Spleen (tissue), 11 donors: ENCODE results near the gene GYPB. TPM values are rescaled to one million over a fixed set of nuclear protein-coding genes. Genes with fewer than 3 reads are reported as not detected.
"Not testable (repeated sequence)": the region's sequence is repeated elsewhere in the genome, so short reads cannot be mapped to it uniquely, and the experiment has no call there.

Experiments
- DNase-seq: peaks from one replicate; pipeline ENCODE4 v3.0.0-alpha.2; 2020
- H3K27ac ChIP-seq, 8 donors: fragments of 200-600 bp; sonication (generic) in 7 of 8; 1 replicate in 4 of 8; 2 replicates in 4 of 8; pipeline versions ENCODE4 v1.5.0 to v1.8.0; 2016 to 2021; ENCODE audit warnings: inconsistent platforms in 4 of 8, mild to moderate bottlenecking in 4 of 8, moderate library complexity in 1 of 8
- H3K27me3 ChIP-seq, 7 donors: fragments of 200-600 bp; sonication (generic) in 6 of 7; replicated peaks in 1 of 7; 1 replicate in 4 of 7; 2 replicates in 3 of 7; pipeline versions ENCODE4 v1.5.0 to v1.8.0; 2016 to 2021; ENCODE audit warnings: inconsistent platforms in 3 of 7, mild to moderate bottlenecking in 1 of 7
- H3K36me3 ChIP-seq, 6 donors: fragments of 200-600 bp; sonication (generic) in 5 of 6; 1 replicate in 4 of 6; 2 replicates in 2 of 6; pipeline versions ENCODE4 v1.5.0 to v1.8.0; 2016 to 2021; ENCODE audit warnings: inconsistent platforms in 2 of 6
- H3K4me1 ChIP-seq, 6 donors: fragments of 200-600 bp; sonication (generic) in 5 of 6; 1 replicate in 3 of 6; 2 replicates in 3 of 6; pipeline versions ENCODE4 v1.5.0 to v1.8.0; 2016 to 2021; ENCODE audit warnings: inconsistent platforms in 3 of 6
- H3K4me3 ChIP-seq, 8 donors: fragments of 200-600 bp; sonication (generic) in 7 of 8; 1 replicate in 4 of 8; 2 replicates in 4 of 8; pipeline versions ENCODE4 v1.5.0 to v1.8.0; 2016 to 2021; ENCODE audit warnings: inconsistent platforms in 4 of 8, mild to moderate bottlenecking in 4 of 8, moderate library complexity in 2 of 8
- H3K9me3 ChIP-seq, 8 donors: fragments of 200-600 bp; sonication (generic) in 7 of 8; 1 replicate in 4 of 8; 2 replicates in 4 of 8; pipeline versions ENCODE4 v1.5.0 to v1.8.0; 2016 to 2021; ENCODE audit warnings: inconsistent platforms in 4 of 8
- WGBS, 5 donors: extraction: QIAGEN DNeasy Blood & Tissue Kit in 3 of 5; methylation state at CpG; one replicate each; pipeline versions ENCODE4 v1.1.5 to v1.1.7; 2013 to 2018; 5-methylcytosine and 5-hydroxymethylcytosine counted together
- intact Hi-C: fragments of 100-400 bp; cut with DNase I; formaldehyde crosslinking; loops from one replicate; pipeline ENCODE4 v1.15.0; 2023; ENCODE audit warnings: low total_unique reads
- polyA plus RNA-seq, 3 donors: library from polyadenylated mRNA; stranded (reverse); fragments of 200-250 nt; gene quantifications; one replicate each; pipeline ENCODE4 v1.2.1, GENCODE V29; 2013
- total RNA-seq, 7 donors: library from RNA; depleted of rRNA in 3 of 7; stranded (reverse); fragments of >200 nt in 3 of 7; fragmentation: NEBNext Ultra II Directional in 4 of 7; extraction: Animal tissue kit (Norgen Biotek cat#: 25700) in 4 of 7; gene quantifications; one replicate each; pipeline versions ENCODE4 v1.1.0 to v1.2.1, GENCODE V29; 2016 to 2021
- TF ChIP-seq, protein P1 (sequence below), 11 experiments: fragments of 200-600 bp in 7 of 11; fragments of 450-650 bp in 4 of 11; sonication (generic) in 4 of 11; IDR thresholded peaks in 8 of 11; conservative IDR thresholded peaks in 3 of 11; 1 replicate in 7 of 11; 2 replicates in 4 of 11; pipeline versions ENCODE4 v1.4.0 to v1.8.0; 2016 to 2021; ENCODE audit warnings: antibody characterized with exemption in 11 of 11, inconsistent platforms in 4 of 11, mild to moderate bottlenecking in 1 of 11
- donor health status: healthy with polysubstance abuse.
- donor health status: DM: no; HTN: no; CAD: no; lungs with moderate emphysema.
- donor health status: DM: no; HTN: no; CAD: no.
- donor health status: Bipolar disorder and iron deficiency.
- donor health status: healthy.
- donor health status: DM: no; HTN: no; CAD: no.
- donor health status: DM: yes; HTN: yes; CAD: no.

GYPB gene
- total and polyA plus RNA-seq, 10 donors: 0.99 to 40.0 (median 19.1) TPM; not detected in 4

DNA sequence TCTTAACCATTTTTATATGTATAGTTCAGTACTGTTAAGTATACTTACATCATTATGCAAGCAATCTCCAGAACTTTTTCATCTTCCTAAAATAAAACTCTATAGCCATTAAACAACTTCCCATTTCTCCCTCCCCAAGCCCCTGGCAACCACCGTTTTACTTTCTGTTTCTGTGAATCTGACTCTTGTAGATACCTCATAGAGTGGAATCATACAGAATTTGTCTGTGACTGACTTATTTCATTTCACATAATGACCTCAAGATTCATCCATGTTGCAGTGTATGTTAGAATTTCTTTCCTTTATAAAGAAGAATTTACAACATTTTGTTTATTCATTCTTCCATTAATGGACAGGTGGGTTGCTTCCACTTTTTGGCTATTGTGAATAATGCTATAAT is 13.4 kb upstream of the GYPB start:
- 4 to 31% (median 22%) methylated on average over 1 of the region's 1 CpG for WGBS, 5 donors
- H3K4me3 ChIP-seq, intact Hi-C loops, H3K9me3 ChIP-seq, H3K27me3 ChIP-seq, H3K27ac ChIP-seq, DNase-seq, H3K4me1 ChIP-seq, H3K36me3 ChIP-seq: not testable (repeated sequence)

DNA sequence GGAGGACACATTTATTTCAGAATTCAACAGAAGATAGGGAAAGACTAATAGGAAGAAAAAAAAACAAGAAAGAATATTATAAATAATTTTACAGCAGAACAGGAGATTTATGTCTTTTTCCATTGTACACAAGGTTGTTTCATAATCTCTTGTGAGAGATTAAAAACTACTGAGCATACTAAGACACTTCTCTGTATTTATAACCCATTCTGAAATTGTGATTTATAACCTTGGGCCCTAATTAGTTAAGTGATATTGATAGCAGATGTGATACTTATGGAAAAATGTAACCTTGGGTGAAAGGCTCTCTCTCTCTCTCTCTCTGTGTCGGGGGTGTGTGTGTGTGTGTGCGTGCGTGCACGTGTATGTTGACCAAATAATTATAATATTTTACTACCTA is 12.7 kb upstream of the GYPB start:
- DNase-seq, intact Hi-C loops, H3K27ac ChIP-seq, H3K27me3 ChIP-seq, H3K36me3 ChIP-seq, H3K4me3 ChIP-seq, H3K4me1 ChIP-seq, H3K9me3 ChIP-seq: not testable (repeated sequence)
- 69 to 85% (median 80%) methylated on average over 4 of the region's 4 CpGs for WGBS, 5 donors

DNA sequence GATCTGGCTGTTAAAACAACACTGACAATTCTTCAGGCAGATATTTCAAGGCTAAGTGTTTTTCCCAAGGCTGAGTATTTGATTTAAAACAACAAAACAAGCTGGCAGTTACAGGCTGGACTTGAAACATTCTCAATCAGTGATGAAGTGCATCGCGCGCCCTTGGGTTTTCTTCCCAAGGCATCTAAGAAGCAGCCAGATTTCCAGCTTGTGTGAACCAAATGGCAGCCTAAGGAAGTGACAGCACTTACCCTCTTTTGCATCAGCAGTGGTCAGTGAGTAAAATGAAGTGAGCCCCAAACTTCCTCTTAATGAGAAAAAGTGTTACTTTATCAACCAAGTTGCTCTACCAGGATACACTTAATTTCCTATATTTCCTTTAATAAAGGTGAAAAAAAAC is 12.2 kb upstream of the GYPB start:
- H3K9me3 ChIP-seq, DNase-seq, H3K27me3 ChIP-seq, H3K36me3 ChIP-seq, H3K4me3 ChIP-seq, intact Hi-C loops, H3K27ac ChIP-seq, H3K4me1 ChIP-seq: not testable (repeated sequence)
- 82 to 91% (median 90%) methylated on average over 3 of the region's 3 CpGs for WGBS, 5 donors

DNA sequence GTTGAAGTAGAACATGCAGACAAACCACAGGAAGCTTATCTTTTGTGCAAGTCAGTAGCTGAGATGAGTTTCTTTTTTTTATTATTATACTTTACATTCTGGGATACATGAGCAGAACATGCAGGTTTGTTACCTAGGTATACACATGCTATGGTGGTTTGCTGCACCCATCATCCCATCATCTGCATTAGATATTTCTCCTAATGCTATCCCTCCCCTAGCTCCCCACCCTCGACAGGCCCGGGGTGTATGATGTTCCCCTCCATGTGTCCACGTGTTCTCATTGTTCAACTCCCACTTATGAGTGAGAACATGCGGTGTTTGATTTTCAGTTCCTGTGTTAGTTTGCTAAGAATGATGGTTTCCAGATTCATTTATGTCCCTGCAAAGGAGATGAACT is 11.5 kb upstream of the GYPB start:
- H3K4me3 ChIP-seq, H3K27me3 ChIP-seq, H3K27ac ChIP-seq, H3K9me3 ChIP-seq, H3K36me3 ChIP-seq, intact Hi-C loops, H3K4me1 ChIP-seq, DNase-seq: not testable (repeated sequence)
- 13 to 36% (median 34%) methylated on average over 4 of the region's 4 CpGs for WGBS, 5 donors

DNA sequence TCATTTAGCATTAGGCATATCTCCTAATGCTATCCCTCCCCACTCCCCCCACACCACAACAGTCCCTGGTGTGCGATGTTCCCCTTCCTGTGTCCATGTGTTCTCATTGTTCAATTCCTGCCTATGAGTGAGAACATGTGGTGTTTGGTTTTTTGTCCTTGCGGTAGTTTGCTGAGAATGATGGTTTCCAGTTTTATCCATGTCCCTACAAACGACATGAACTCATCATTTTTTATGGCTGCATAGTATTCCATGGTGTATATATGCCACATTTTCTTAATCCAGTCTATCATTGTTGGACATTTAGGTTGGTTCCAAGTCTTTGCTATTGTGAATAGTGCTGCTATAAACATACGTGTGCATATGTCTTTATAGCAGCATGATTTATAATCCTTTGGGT is 7.5 kb upstream of the GYPB start:
- H3K36me3 ChIP-seq, H3K27me3 ChIP-seq, H3K27ac ChIP-seq, H3K9me3 ChIP-seq, H3K4me3 ChIP-seq, intact Hi-C loops, H3K4me1 ChIP-seq, DNase-seq: not testable (repeated sequence)
- 86 to 91% (median 88%) methylated on average over 4 of the region's 4 CpGs for WGBS, 5 donors

DNA sequence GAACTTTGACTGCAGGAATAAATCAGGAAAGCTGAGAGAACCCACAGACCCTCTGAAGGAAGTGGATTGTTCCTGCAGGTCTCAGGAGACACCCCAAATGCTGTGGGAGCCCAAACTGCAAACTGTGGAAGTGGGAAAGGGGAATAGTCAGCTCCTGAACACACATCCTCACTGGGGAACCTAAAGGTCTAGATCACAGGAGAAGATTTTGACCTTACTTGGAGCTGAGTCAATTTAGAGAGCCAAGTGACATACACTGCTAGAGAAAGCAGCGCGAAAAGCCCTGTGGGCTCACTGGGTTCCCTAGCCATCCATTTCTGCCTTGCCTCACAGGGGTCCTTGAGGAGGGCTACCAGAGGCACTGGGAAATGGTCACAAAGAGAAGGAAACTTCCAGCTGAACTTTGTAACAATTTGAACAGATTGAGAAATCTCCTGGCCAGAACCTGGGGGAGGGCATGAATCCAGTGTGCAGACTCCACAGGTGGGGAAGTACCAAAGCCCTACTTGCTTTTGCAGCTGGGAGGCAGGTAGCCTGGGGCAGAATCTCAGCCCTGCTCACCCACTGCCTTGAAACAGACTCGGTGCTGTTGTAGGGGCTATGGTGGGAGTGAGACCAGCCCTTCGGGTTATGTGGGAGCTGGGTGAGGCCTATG is 5.3 kb upstream of the GYPB start:
- WGBS, 5 donors: 66 to 96% (median 72%) methylated on average over 3 to 4 of the region's 4 CpGs
- H3K4me1 ChIP-seq, DNase-seq, H3K27ac ChIP-seq, H3K36me3 ChIP-seq, H3K9me3 ChIP-seq, H3K4me3 ChIP-seq, H3K27me3 ChIP-seq, intact Hi-C loops: not testable (repeated sequence)

DNA sequence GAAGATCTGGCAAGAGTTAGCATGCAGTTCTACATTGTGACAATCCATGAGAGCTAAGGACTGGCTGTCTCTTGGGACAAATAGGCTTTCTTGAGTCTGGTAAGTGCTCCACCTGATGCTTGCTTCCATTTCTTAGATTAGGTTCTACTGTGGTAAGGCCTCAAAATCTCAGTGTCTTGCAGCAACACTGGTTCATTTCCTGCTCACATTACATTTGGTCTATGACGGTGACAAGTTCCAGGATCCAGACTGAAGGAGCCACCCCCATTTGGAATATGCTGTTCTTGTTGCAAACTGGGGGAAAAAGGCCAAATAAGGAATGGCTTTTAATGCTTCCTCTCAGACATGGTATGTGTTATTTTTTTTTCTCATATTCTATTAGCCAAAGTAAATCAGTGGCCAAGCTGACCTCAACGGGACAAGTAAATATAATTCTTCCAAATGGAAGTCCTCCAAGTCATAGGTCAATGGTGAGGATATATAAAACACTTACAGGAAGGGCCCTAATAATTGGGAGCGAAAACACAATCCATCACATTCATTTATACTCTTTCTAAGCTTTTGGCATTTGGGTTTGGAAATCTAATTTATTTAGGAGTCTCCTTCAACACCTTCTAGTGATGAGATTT is 3.7 kb upstream of the GYPB start:
- WGBS, 5 donors: 44 to 71% (median 64%) methylated on average over 2 to 3 of the region's 3 CpGs
- DNase-seq, H3K9me3 ChIP-seq, H3K4me3 ChIP-seq, intact Hi-C loops, H3K36me3 ChIP-seq, H3K4me1 ChIP-seq, H3K27me3 ChIP-seq, H3K27ac ChIP-seq: not testable (repeated sequence)

DNA sequence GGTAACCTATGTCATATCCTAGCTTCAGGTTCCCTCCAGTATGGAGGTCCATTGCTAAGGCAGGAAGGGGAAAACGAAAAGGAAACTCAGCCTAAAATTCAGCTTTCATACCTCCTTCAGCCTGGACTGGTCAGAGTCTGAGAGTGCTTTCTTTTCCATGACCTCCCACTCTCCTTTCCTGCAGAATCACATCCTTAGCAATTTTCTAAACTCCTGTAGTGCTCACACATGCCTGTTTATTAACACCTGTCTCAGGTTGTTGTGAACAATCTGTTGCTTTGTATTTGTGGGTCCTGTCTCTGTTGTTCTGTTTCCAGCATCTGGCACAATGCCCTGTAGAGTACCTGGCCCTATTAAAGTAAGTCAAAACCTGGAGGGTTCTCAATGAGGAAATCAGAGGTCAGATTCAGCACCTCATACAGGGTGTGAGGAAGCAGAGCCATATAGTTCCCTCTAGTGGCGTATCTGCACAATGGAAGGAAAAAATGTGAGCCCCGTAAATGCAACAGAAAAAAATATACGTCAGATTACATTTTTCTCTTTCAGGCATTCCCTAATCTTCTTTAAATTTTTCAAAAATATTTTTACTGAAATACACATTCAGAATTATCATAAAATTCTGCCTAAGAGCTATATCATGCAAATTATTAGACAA is 2.3 kb upstream of the GYPB start:
- H3K9me3 ChIP-seq, H3K36me3 ChIP-seq, DNase-seq, H3K4me1 ChIP-seq, H3K27me3 ChIP-seq, H3K27ac ChIP-seq, intact Hi-C loops, H3K4me3 ChIP-seq: not testable (repeated sequence)
- WGBS, 5 donors: 17 to 42% (median 27%) methylated on average over 3 to 4 of the region's 4 CpGs
- TF ChIP-seq, protein P1, sequence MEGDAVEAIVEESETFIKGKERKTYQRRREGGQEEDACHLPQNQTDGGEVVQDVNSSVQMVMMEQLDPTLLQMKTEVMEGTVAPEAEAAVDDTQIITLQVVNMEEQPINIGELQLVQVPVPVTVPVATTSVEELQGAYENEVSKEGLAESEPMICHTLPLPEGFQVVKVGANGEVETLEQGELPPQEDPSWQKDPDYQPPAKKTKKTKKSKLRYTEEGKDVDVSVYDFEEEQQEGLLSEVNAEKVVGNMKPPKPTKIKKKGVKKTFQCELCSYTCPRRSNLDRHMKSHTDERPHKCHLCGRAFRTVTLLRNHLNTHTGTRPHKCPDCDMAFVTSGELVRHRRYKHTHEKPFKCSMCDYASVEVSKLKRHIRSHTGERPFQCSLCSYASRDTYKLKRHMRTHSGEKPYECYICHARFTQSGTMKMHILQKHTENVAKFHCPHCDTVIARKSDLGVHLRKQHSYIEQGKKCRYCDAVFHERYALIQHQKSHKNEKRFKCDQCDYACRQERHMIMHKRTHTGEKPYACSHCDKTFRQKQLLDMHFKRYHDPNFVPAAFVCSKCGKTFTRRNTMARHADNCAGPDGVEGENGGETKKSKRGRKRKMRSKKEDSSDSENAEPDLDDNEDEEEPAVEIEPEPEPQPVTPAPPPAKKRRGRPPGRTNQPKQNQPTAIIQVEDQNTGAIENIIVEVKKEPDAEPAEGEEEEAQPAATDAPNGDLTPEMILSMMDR (IDR thresholded peaks at IDR 0.05 in 8 of 11, conservative IDR thresholded peaks at IDR 0.05 in 3 of 11): peak in 9 of 11 experiments; percentile 9 to 52 (median 28)

DNA sequence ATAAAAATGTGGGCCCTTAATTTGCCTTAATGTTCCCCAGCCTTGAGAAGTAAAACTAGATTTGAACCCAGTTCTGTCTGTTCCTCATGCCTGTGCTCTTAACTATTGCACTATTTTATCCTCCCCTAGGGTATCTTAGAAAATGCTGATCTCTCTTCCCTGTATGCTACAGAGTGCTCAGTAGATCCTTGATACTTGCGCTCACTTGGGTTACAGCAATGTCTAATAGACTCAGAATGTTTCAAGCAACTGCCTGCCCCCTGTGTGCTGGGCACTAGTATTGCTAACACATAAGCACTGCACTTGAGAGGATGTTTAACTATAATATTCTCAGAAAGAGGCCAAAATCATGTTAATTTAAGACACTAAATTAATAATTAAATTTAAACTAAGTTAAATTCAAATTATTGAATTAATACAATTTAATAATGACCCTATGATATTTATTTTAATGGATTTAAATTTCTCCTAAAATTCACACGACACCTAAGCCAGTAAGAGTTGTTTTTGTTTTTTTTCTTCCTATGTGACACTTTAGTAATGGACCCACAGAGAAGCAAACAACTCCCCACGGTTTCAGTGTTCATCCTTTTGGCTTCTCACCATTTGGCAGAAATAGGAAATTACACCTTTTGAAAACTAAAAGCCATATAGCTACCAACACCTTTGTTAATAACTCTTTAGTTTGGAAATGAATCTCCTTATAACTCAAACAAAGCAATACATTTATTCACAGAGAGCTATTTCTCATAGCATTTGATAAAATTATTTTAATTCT is 768 bp downstream of the GYPB start:
- H3K9me3 ChIP-seq, H3K4me1 ChIP-seq, H3K4me3 ChIP-seq, intact Hi-C loops, DNase-seq, H3K36me3 ChIP-seq, H3K27ac ChIP-seq, H3K27me3 ChIP-seq: not testable (repeated sequence)
- 66 to 83% (median 74%) methylated on average over 3 of the region's 3 CpGs for WGBS, 5 donors

DNA sequence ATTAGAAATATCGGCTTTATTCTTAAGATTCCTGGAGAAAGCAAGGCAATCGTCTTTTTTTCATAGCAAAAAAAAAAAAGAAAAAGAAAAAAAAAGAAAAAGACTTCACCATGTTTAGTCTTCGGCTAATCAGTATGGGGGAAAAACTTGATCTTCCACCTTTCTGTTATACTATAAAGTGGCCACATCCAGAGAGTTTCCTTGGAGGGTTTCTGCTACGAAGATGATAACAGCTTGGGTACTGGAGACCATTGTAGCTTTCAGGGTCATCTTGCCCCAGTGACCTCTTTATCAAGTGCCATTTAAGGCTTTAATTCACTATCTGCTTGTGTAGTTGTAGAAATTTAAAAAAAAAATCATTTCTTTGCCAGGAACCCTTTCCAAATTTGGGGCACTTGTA is 1.9 kb downstream of the GYPB start:
- H3K9me3 ChIP-seq, H3K36me3 ChIP-seq, H3K27ac ChIP-seq, H3K27me3 ChIP-seq, H3K4me1 ChIP-seq, DNase-seq, intact Hi-C loops, H3K4me3 ChIP-seq: not testable (repeated sequence)
- 81 to 91% (median 83%) methylated on average over 4 of the region's 4 CpGs for WGBS, 5 donors
